Endothelial cell of umbilical vein (primary cell): Measurements from ENCODE around the gene OR10V1. TPM values are rescaled to one million over a fixed set of nuclear protein-coding genes. Genes with fewer than 3 reads are reported as not detected.

ENCODE experiments used
- BruUV-seq: library from RNA; stranded (reverse); fragments of 400-500 nt; replicated peaks from 2 replicates; lab custom pipeline; 2021; lab: Mats Ljungman, UMichigan
- CTCF ChIA-PET: fragments of 300-600, 350-600 bp; sonication (Branson Sonifier 250); formaldehyde crosslinking; loops from one replicate; lab custom pipeline; 2021; ENCODE audit warnings: antibody characterized with exemption, inconsistent platforms; lab: Charles Lee
- POLR2A ChIA-PET: fragments of 300-600, 350-600 bp; sonication (Branson Sonifier 250); formaldehyde crosslinking; loops from one replicate; lab custom pipeline; 2021; ENCODE audit warnings: antibody characterized with exemption, inconsistent platforms; lab: Charles Lee
- DNase-seq: peaks from one replicate; pipeline ENCODE4 v3.0.0-alpha.2; 2011; ENCODE audit warnings: low read depth, low spot score
- FAIRE-seq: peaks from 2 replicates; lab custom pipeline; 2011; peaks lifted over from hg19 to GRCh38; lab: Jason Lieb, UNC
- H2AFZ ChIP-seq: 2 replicates; pipeline ENCODE4 v1.6.0; 2012; ENCODE audit warnings: low read depth, low read length, control low read depth, inconsistent platforms
- H3K27ac ChIP-seq: 2 replicates; pipeline ENCODE4 v1.5.1; 2011; ENCODE audit warnings: low read depth, mild to moderate bottlenecking, control low read depth, low read length, moderate library complexity; ENCODE audit not compliant: insufficient read depth
- H3K27me3 ChIP-seq, 2 experiments: 2 replicates each; pipeline versions ENCODE4 v1.6.0 to v1.6.1; 2011; ENCODE audit warnings: low read length in 2 of 2, mixed read lengths in 1 of 2; ENCODE audit not compliant: control insufficient read depth in 2 of 2, insufficient read depth in 2 of 2
- H3K36me3 ChIP-seq, 2 experiments: 2 replicates in 1 of 2; 3 replicates in 1 of 2; pipeline ENCODE4 v1.5.1; 2011; ENCODE audit warnings: low read length in 2 of 2, mild to moderate bottlenecking in 1 of 2, moderate library complexity in 1 of 2; ENCODE audit not compliant: control insufficient read depth in 2 of 2, insufficient read depth in 2 of 2; ENCODE audit errors: extremely low read depth in 1 of 2
- H3K4me1 ChIP-seq: 3 replicates; pipeline ENCODE4 v1.5.1; 2011; ENCODE audit warnings: mild to moderate bottlenecking, low read length; ENCODE audit not compliant: control insufficient read depth, insufficient read depth; ENCODE audit errors: extremely low read depth
- H3K4me2 ChIP-seq: 2 replicates; pipeline ENCODE4 v1.6.1; 2011; ENCODE audit warnings: low read length, control low read depth, mixed read lengths; ENCODE audit not compliant: insufficient read depth
- H3K4me3 ChIP-seq, 3 experiments: fragments of 200-600 bp in 1 of 3; sonication (generic), shearing (Covaris generic) in 1 of 3; replicated peaks in 1 of 3; 2 replicates each; pipeline ENCODE4 v1.5.1; 2011 to 2016; ENCODE audit warnings: control low read depth in 3 of 3, low read length in 3 of 3, mild to moderate bottlenecking in 2 of 3, inconsistent platforms in 1 of 3, low read depth in 1 of 3, moderate library complexity in 1 of 3; ENCODE audit not compliant: insufficient read depth in 1 of 3
- H3K79me2 ChIP-seq: 2 replicates; pipeline ENCODE4 v1.6.0; 2012; ENCODE audit warnings: low read length, inconsistent platforms; ENCODE audit not compliant: control insufficient read depth, insufficient read depth
- H3K9ac ChIP-seq: replicated peaks from 2 replicates; pipeline ENCODE3; 2011; ENCODE audit warnings: low read length, control low read depth; ENCODE audit not compliant: insufficient read depth; ENCODE audit errors: extremely low read depth
- H3K9me1 ChIP-seq: replicated peaks from 3 replicates; pipeline ENCODE4 v1.6.0; 2011; ENCODE audit warnings: mild to moderate bottlenecking, low read length; ENCODE audit not compliant: control insufficient read depth, insufficient read depth; ENCODE audit errors: extremely low read depth
- H3K9me3 ChIP-seq: replicated peaks from 2 replicates; pipeline ENCODE4 v1.5.1; 2012; ENCODE audit warnings: low read length, inconsistent platforms; ENCODE audit not compliant: control insufficient read depth, insufficient read depth
- H4K20me1 ChIP-seq: replicated peaks from 2 replicates; pipeline ENCODE3; 2011; ENCODE audit warnings: mild to moderate bottlenecking, low read length; ENCODE audit not compliant: control insufficient read depth, insufficient read depth; ENCODE audit errors: extremely low read depth
- EZH2 ChIP-seq: IDR thresholded peaks from 2 replicates; pipeline ENCODE4 v1.6.1; 2012; ENCODE audit warnings: borderline replicate concordance, low read depth, mild to moderate bottlenecking, moderate library complexity, low read length, inconsistent platforms; ENCODE audit not compliant: severe bottlenecking
- FOS ChIP-seq: IDR thresholded peaks from 2 replicates; pipeline ENCODE4 v1.6.1; 2011; ENCODE audit warnings: mild to moderate bottlenecking, low read length, moderate library complexity, borderline replicate concordance; ENCODE audit not compliant: insufficient read depth
- GATA2 ChIP-seq: IDR thresholded peaks from 2 replicates; pipeline ENCODE4 v1.7.0; 2011; ENCODE audit warnings: low read depth, mild to moderate bottlenecking, moderate library complexity, mixed read lengths, low read length; ENCODE audit not compliant: insufficient read length, insufficient read depth
- JUN ChIP-seq: IDR thresholded peaks from 2 replicates; pipeline ENCODE4 v1.6.1; 2011; ENCODE audit warnings: borderline replicate concordance, low read depth; ENCODE audit not compliant: insufficient read length, insufficient read depth
- MYC ChIP-seq: IDR thresholded peaks from one replicate; pipeline ENCODE4 v1.6.1; 2011; ENCODE audit warnings: mild to moderate bottlenecking, low read depth, low read length
- POLR2A ChIP-seq: IDR thresholded peaks from 2 replicates; pipeline ENCODE4 v1.6.1; 2012; ENCODE audit warnings: low read depth, mild to moderate bottlenecking, control low read depth, low read length
- POLR2AphosphoS5 ChIP-seq: IDR thresholded peaks from 2 replicates; pipeline ENCODE4 v1.6.1; 2012; ENCODE audit warnings: low read depth, mild to moderate bottlenecking, control low read depth, low read length, moderate library complexity; ENCODE audit not compliant: insufficient read depth
- dilution Hi-C: fragments of 300-500 bp; cut with MboI; formaldehyde crosslinking; loops from one replicate; pipeline ENCODE4 v1.15.0; 2019; ENCODE audit warnings: low sequenced_read_pairs; ENCODE audit not compliant: extremely low pct_ligation_motif_present
- intact Hi-C: fragments of 100-400 bp; cut with micrococcal nuclease; formaldehyde crosslinking; loops from one replicate; pipeline ENCODE4 v1.10.0; 2022
- polyA plus RNA-seq, 4 experiments: library from polyadenylated mRNA; depleted of rRNA in 3 of 4; stranded (reverse) in 3 of 4; unstranded in 1 of 4; fragments of >200 nt; gene quantifications; 2 replicates each; pipeline versions ENCODE4 v1.2.1 to v1.2.3, GENCODE V29; 2011 to 2012; ENCODE audit warnings: missing spikeins in 1 of 4
- total RNA-seq: library from RNA; stranded (reverse); gene quantifications from 2 replicates; pipeline ENCODE4 v1.2.3, GENCODE V29; 2021
- TF ChIP-seq, protein P1 (sequence below): IDR thresholded peaks from 2 replicates; pipeline ENCODE4 v1.6.1; 2011; ENCODE audit not compliant: insufficient read depth, insufficient read length
- TF ChIP-seq, protein P2 (sequence below), 2 donors: IDR thresholded peaks; 1 replicate in 1 of 2; 2 replicates in 1 of 2; pipeline ENCODE4 v1.5.1; 2011; ENCODE audit warnings: low read length in 2 of 2, mild to moderate bottlenecking in 2 of 2, moderate library complexity in 2 of 2, control low read depth in 1 of 2, inconsistent platforms in 1 of 2, low read depth in 1 of 2; ENCODE audit not compliant: insufficient read depth in 1 of 2; ENCODE audit errors: extremely low read depth in 1 of 2

The OR10V1 gene
- total and polyA plus RNA-seq, 2 donors (not counting 3 experiments of a cell fraction or from before 2014, with no cell fraction given) = not detected

DNA sequence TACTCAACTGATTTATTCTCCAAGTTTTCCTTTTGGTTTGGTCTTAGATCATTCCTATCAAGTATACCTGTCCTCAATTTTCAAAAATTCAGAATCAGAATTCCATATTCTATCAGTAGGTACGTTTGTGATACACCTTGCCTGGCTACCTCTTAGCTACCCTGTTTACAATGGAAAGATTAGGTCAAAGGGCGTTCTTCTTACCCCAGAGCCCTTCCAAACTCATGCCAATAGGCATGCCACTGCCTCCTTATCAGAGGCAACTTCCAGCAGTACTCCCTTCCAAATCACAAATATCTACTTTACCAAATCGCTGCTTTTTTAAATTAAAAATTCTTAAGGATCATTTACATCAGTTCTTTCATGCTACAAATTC is 45.8 kb downstream of the OR10V1 start:
- ChIA-PET POLR2A (no interaction called here), CTCF (no interaction called here)
- H3K36me3 ChIP-seq = peaks cover 8 to 11% of the 10 kb centered on the region in 2 experiments
- H3K4me1 ChIP-seq = peaks cover 18% of the 10 kb centered on the region
- FAIRE-seq (no peak), DNase-seq (no peak)
- dilution Hi-C loops (no loop called here), intact Hi-C loops (loop anchor here (2.0 kb wide), 1 partner anchor 117 kb away; no protein-coding TSS in a partner anchor)
- H2AFZ ChIP-seq = no peak overlapping the region
- H3K9me1 ChIP-seq = no peaks in the 10 kb centered on the region
- H3K4me2 ChIP-seq = peak overlapping the region; percentile 80
- no peaks in the 10 kb centered on the region for H4K20me1 ChIP-seq
- H3K4me3 ChIP-seq = peak overlapping the region; percentile 82 to 86 (median 82)
- H3K9me3 ChIP-seq = no peaks in the 10 kb centered on the region
- TF ChIP-seq POLR2AphosphoS5 (no peak), FOS (no peak)
- peak overlapping the region; percentile 79 for H3K9ac ChIP-seq
- no peak overlapping the region for H3K27ac ChIP-seq
- no peaks in the 10 kb centered on the region for H3K27me3 ChIP-seq
- TSS peak; percentile 41 for BruUV-seq
- peaks cover 36% of the 10 kb centered on the region for H3K79me2 ChIP-seq

DNA sequence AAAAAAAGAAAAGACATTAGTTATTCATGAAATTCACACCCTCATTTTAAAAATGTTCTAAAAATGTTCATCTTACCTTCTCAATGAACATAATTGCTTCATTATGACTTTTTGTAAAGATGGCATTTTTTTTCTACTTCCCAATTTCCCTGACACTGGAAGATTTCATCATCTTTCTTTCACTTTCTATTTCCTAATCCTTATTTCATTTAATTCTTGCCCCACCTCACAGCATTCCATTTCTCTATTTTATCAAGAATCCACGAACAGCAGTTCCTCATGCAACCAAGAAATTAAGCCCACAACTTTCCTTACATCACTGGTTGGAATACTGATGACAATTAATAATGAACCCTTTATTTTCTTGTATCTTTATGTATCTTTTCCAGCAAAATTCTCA is 46.7 kb downstream of the OR10V1 start:
- no peaks in the 10 kb centered on the region for H3K27me3 ChIP-seq
- H3K9me1 ChIP-seq = no peaks in the 10 kb centered on the region
- H3K4me3 ChIP-seq = no peak overlapping the region
- H3K27ac ChIP-seq = no peak overlapping the region
- no peaks in the 10 kb centered on the region for H3K9me3 ChIP-seq
- H4K20me1 ChIP-seq = peaks cover 2% of the 10 kb centered on the region
- ChIA-PET CTCF (no interaction called here), POLR2A (no interaction called here)
- dilution Hi-C loops = no loop called here
- H3K36me3 ChIP-seq = peaks cover 8 to 16% of the 10 kb centered on the region in 2 experiments
- peak overlapping the region; percentile 80 for H3K4me2 ChIP-seq
- no peak overlapping the region for H3K9ac ChIP-seq
- peaks cover 18% of the 10 kb centered on the region for H3K4me1 ChIP-seq
- TF ChIP-seq POLR2A (no peak), JUN (no peak), POLR2AphosphoS5 (no peak), GATA2 (no peak), MYC (no peak), EZH2 (no peak), FOS (no peak)
- TF ChIP-seq, protein P1, sequence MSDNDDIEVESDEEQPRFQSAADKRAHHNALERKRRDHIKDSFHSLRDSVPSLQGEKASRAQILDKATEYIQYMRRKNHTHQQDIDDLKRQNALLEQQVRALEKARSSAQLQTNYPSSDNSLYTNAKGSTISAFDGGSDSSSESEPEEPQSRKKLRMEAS = no peak
- TF ChIP-seq, protein P2, sequence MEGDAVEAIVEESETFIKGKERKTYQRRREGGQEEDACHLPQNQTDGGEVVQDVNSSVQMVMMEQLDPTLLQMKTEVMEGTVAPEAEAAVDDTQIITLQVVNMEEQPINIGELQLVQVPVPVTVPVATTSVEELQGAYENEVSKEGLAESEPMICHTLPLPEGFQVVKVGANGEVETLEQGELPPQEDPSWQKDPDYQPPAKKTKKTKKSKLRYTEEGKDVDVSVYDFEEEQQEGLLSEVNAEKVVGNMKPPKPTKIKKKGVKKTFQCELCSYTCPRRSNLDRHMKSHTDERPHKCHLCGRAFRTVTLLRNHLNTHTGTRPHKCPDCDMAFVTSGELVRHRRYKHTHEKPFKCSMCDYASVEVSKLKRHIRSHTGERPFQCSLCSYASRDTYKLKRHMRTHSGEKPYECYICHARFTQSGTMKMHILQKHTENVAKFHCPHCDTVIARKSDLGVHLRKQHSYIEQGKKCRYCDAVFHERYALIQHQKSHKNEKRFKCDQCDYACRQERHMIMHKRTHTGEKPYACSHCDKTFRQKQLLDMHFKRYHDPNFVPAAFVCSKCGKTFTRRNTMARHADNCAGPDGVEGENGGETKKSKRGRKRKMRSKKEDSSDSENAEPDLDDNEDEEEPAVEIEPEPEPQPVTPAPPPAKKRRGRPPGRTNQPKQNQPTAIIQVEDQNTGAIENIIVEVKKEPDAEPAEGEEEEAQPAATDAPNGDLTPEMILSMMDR (IDR thresholded peaks at IDR 0.05; ENCODE audit: extremely low read depth in 1 of 2, insufficient read depth in 1 of 2, low read depth in 1 of 2, low read length in 2 of 2) = no peak
- BruUV-seq = no TSS peak
- H2AFZ ChIP-seq = no peak overlapping the region
- intact Hi-C loops = no loop called here
- no peak for DNase-seq
- no peak for FAIRE-seq
- peaks cover 41% of the 10 kb centered on the region for H3K79me2 ChIP-seq
